ENCODE data around the gene MEFV. TPM values are rescaled to one million over a fixed set of nuclear protein-coding genes. Genes with fewer than 3 reads are reported as not detected.
A peak's percentile ranks its signal among the peaks of the same experiment; 100 is the strongest.

Gene MEFV
- total RNA-seq (1 to 10 TPM in 1 of 6 donors, under 1 TPM in 4, not detected in 1; 0.20 to 1.1 (median 0.78) TPM), polyA plus RNA-seq (under 1 TPM; 0.05 to 0.23 TPM)

GRCh38 chr16:3256146-3256865 lies at the start of gene MEFV:
Gene MEFV (minus strand): TSS chr16:3256633. CDS start chr16:3256587, 46 bp downstream.
- TF ChIP-seq, protein P1, sequence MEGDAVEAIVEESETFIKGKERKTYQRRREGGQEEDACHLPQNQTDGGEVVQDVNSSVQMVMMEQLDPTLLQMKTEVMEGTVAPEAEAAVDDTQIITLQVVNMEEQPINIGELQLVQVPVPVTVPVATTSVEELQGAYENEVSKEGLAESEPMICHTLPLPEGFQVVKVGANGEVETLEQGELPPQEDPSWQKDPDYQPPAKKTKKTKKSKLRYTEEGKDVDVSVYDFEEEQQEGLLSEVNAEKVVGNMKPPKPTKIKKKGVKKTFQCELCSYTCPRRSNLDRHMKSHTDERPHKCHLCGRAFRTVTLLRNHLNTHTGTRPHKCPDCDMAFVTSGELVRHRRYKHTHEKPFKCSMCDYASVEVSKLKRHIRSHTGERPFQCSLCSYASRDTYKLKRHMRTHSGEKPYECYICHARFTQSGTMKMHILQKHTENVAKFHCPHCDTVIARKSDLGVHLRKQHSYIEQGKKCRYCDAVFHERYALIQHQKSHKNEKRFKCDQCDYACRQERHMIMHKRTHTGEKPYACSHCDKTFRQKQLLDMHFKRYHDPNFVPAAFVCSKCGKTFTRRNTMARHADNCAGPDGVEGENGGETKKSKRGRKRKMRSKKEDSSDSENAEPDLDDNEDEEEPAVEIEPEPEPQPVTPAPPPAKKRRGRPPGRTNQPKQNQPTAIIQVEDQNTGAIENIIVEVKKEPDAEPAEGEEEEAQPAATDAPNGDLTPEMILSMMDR (IDR thresholded peaks at IDR 0.05): no peak
- intact Hi-C loops (cut with DNase I): no loop called here
- Histone ChIP-seq H3K27me3 (no peaks in the 10 kb centered on the region), H3K27ac (no peak within 1 kb of the TSS), H3K36me3 (no peaks in the 10 kb centered on the region), H3K9me3 (no peaks in the 10 kb centered on the region), H3K4me1 (no peaks in the 10 kb centered on the region), H3K4me3 (no peak within 1 kb of the TSS)
- ATAC-seq: peak in 2 of 4 donors; percentile 27 to 40
- DNase-seq: no peak
- 66 to 72% methylated on average over 14 of the region's 14 CpGs for WGBS, 2 donors
- FAIRE-seq: no peak

- Histone ChIP-seq H3K27me3 (no peaks in the 10 kb centered on the region), H3K27ac (peak overlapping the region; percentile 66 to 92 (median 84)), H3K4me3 (peak overlapping the region; percentile 55 to 92 (median 62)), H3K4me1 (no peaks in the 10 kb centered on the region), H3K9me3 (peaks cover 0 to 4% (median 1%) of the 10 kb centered on the region in 4 donors), H3K36me3 (peaks cover 6 to 12% (median 9%) of the 10 kb centered on the region in 3 donors)
- ATAC-seq: no peak
- TF ChIP-seq, protein P1 (IDR thresholded peaks at IDR 0.05): no peak
- WGBS, 2 donors: 61 to 62% methylated on average over 11 of the region's 11 CpGs
- FAIRE-seq: no peak
- no peak for DNase-seq
- intact Hi-C loops (cut with DNase I): no loop called here
These were observed 49.6 kb upstream of the MEFV start for GRCh38 chr16:3306078-3306477.

DNA sequence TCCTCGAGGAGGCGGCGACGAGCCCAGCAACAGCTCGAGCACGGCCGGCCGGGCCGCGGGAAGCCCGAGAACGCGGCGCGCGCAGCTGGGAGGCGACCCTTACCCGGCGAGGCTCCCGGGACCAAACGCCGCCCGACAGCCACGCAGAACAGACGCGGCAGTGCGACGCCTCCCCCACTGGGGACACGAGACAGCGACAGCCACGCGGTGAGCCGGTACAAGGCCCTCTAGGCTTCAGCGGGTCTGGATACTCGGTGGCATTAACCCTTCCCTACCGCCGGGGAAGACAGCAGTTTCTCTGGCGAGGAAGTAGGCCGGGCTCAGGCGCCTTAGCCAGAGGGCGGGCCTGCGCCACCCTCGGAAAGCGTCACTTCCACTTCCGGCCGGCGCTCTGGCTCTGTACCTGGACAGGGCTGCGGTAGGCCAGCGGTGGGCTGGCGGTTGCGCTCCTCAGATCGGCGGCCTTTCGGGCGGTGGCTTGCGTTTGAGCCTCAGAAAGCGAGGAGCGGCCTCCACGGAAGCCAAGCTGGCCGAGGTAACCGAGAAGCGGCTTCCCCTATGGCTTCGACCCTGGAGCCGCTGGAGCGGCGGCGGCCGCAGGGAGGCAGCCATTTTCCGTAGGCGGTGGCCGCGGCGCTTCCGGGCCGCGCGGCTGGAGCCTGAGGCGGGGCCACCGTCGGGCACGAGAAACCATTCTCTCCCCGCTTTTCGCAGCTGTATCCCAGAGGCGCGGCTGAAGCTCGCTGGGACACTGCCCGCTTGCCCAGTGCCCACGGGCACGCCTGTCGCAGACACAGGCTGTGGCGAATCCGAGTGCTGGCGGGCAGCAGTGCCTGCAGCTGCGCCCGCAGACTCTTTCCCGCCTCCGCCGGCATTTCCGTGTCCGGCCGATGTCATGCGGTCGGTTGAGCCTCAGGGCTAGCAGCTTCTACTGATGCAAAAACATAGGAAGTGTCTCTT lies 49.0 kb upstream of the MEFV start, which contains the start of the genes TIGD7 and ZNF75A:
Gene TIGD7 (minus strand): TSS at position 322 of the 960 bp plus-strand sequence. CDS start 4,816 bp downstream, outside the sequence.
Gene ZNF75A (plus strand): TSS at position 389 of the 960 bp plus-strand sequence. CDS start 2,932 bp downstream, outside the sequence.
- FAIRE-seq: no peak
- 1 to 2% methylated on average over 103 of the region's 103 CpGs for WGBS, 2 donors
- intact Hi-C loops (cut with DNase I): no loop called here
- no peaks in the 10 kb centered on the region for H3K27me3 ChIP-seq
- peak; percentile 98 to 100 (median 99) for ATAC-seq
- peaks cover 6 to 15% (median 9%) of the 10 kb centered on the region in 3 donors for H3K36me3 ChIP-seq
- peak within 1 kb of the TSS; percentile 55 to 92 (median 62) for H3K4me3 ChIP-seq
- peak within 1 kb of the TSS; percentile 66 to 92 (median 84) for H3K27ac ChIP-seq
- H3K4me1 ChIP-seq: no peaks in the 10 kb centered on the region
- peaks cover 0 to 4% (median 1%) of the 10 kb centered on the region in 4 donors for H3K9me3 ChIP-seq
- peak; percentile 79 to 90 (median 86) for DNase-seq
- TF ChIP-seq, protein P1 (IDR thresholded peaks at IDR 0.05): no peak

DNA sequence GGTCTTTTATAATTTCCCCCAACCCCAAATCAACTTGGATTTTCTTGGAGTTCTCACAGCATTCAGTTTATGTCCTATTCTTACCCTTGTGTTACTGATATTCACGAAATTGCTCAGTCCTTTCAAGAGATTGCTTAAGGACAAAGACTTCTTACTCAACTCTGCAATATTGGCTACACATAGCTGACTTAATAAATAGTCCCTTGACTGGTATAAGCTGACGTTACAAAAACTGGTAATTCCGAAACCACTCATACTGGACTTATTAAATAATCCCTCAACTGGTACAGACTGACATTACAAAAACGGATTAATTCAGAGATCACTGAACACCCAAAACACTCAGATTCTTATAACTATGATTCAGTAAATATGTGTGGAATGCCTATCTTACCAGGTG lies 47.9 kb upstream of the MEFV start:
- TF ChIP-seq, protein P1 (IDR thresholded peaks at IDR 0.05): no peak
- WGBS, 2 donors: 72 to 78% methylated on average over 4 of the region's 4 CpGs
- Histone ChIP-seq H3K27me3 (no peaks in the 10 kb centered on the region), H3K27ac (no peak overlapping the region), H3K4me3 (peak overlapping the region in 3 of 4 donors; percentile 55 to 92 (median 63)), H3K36me3 (peaks cover 6 to 24% (median 9%) of the 10 kb centered on the region in 3 donors), H3K4me1 (no peaks in the 10 kb centered on the region), H3K9me3 (peaks cover 0 to 4% (median 1%) of the 10 kb centered on the region in 4 donors)
- ATAC-seq: no peak
- intact Hi-C loops (cut with DNase I): no loop called here
- no peak for DNase-seq
- FAIRE-seq: no peak
